SU-DHL-6 (cell line): Measurements from ENCODE around the gene BSND.

Experiments used
- EZH2phosphoT487 ChIP-seq: fragments of 200-600 bp; sonication (generic), shearing (Covaris generic); conservative IDR thresholded peaks from 2 replicates; pipeline ENCODE4 v1.6.1; 2018; ENCODE audit warnings: mild to moderate bottlenecking, antibody characterized with exemption, low read length, moderate library complexity, mixed read lengths
- TF ChIP-seq, protein P1 (sequence below): fragments of 200-600 bp; sonication (generic); IDR thresholded peaks from one replicate; pipeline ENCODE4 v1.5.1; 2017; ENCODE audit warnings: antibody characterized with exemption, mild to moderate bottlenecking, low read length, moderate library complexity; ENCODE audit not compliant: insufficient read depth, poor library complexity, severe bottlenecking

DNA sequence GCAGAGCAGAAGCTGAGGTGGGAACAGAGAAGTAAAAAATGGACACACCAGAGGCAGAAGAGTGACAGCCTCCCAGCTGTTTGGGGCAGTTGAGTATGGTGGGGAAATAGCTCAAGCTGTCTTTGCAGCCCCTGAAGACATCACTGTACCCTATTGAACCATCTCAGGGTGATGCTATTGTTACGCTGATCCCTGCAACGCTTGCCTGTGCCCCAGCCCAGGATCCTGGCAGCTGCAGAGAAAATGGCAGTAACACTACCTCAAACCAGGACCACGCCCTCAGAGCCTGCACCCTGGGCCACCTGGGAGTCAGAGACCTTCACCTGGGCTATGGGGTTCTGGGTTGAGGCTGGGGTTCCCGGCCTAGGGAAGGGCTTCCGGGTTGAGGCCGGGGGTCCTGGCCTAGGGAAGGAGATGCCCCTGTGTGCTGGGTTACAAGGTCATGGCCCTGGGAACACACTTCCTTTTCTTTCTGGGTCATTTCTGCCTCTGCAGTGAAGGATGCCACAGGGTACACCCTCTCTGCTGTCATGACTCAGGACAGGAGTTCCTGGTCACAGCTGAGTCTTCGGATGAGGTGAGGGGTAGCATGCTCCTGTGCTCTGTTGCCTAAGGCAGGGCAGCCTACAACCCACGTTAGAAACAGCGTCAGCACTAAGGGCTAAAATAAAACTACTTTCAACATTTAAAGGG lies 11.6 kb downstream of the BSND start:
- TF ChIP-seq, protein P1, sequence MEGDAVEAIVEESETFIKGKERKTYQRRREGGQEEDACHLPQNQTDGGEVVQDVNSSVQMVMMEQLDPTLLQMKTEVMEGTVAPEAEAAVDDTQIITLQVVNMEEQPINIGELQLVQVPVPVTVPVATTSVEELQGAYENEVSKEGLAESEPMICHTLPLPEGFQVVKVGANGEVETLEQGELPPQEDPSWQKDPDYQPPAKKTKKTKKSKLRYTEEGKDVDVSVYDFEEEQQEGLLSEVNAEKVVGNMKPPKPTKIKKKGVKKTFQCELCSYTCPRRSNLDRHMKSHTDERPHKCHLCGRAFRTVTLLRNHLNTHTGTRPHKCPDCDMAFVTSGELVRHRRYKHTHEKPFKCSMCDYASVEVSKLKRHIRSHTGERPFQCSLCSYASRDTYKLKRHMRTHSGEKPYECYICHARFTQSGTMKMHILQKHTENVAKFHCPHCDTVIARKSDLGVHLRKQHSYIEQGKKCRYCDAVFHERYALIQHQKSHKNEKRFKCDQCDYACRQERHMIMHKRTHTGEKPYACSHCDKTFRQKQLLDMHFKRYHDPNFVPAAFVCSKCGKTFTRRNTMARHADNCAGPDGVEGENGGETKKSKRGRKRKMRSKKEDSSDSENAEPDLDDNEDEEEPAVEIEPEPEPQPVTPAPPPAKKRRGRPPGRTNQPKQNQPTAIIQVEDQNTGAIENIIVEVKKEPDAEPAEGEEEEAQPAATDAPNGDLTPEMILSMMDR, result no peak
- TF ChIP-seq EZH2phosphoT487, result no peak
